K562 (cell line): Measurements from ENCODE around the gene FN1. TPM values are rescaled to one million over a fixed set of nuclear protein-coding genes. Genes with fewer than 3 reads are reported as not detected.

Experiments
- ATAC-seq: fragments of 200-7000 bp; cut with Tn5 transposase; 3 replicates; pipeline ENCODE4 v1.9.1; 2020; ENCODE audit warnings: moderate library complexity
- BruUV-seq: library from RNA; stranded (reverse); fragments of 400-500 nt; replicated peaks from 2 replicates; lab custom pipeline; 2021; lab: Mats Ljungman, UMichigan
- CTCF ChIA-PET: fragments of 300-600 bp; formaldehyde crosslinking; extraction: SDS; loops from one replicate; lab custom pipeline; 2021; ENCODE audit warnings: low intra/inter-chr PET ratio; lab: Yijun Ruan, JAX
- POLR2A ChIA-PET: fragments of 300-600, 350-650 bp; sonication (Branson Sonifier 250); formaldehyde crosslinking; extraction: SDS; loops from one replicate; lab custom pipeline; 2021; ENCODE audit warnings: antibody characterized with exemption, inconsistent platforms; lab: Yijun Ruan, JAX
- DNase-seq, 4 experiments: peaks; one replicate each; pipeline versions ENCODE4 v3.0.0 to v3.0.0-alpha.2; 2011 to 2018; ENCODE audit warnings: low spot score in 3 of 4, mixed read lengths in 3 of 4; ENCODE audit errors: extremely low read depth in 1 of 4
- FAIRE-seq: peaks from 2 replicates; lab custom pipeline; 2011; peaks lifted over from hg19 to GRCh38; lab: Jason Lieb, UNC
- H2AFZ ChIP-seq: 2 replicates; pipeline ENCODE4 v1.6.0; 2011; ENCODE audit warnings: low read depth, low read length, control low read depth, inconsistent platforms
- H3K27ac ChIP-seq: fragments of 200-600 bp; 3 replicates; pipeline ENCODE4 v1.8.0; 2011; ENCODE audit warnings: low read depth, mild to moderate bottlenecking, control low read depth, inconsistent platforms, low read length, moderate library complexity, mixed read lengths; ENCODE audit errors: extremely low read depth
- H3K27me3 ChIP-seq, 2 experiments: fragments of 300-600 bp in 1 of 2; 2 replicates in 1 of 2; 3 replicates in 1 of 2; pipeline versions ENCODE4 v1.6.0 to v1.8.0; 2011; ENCODE audit warnings: inconsistent platforms in 2 of 2, low read length in 2 of 2, mild to moderate bottlenecking in 1 of 2, mixed read lengths in 1 of 2, moderate library complexity in 1 of 2; ENCODE audit not compliant: control insufficient read depth in 2 of 2, insufficient read depth in 2 of 2
- H3K36me3 ChIP-seq: fragments of 300-600 bp; 3 replicates; pipeline ENCODE4 v1.8.0; 2011; ENCODE audit warnings: mild to moderate bottlenecking, low read length, inconsistent platforms; ENCODE audit not compliant: control insufficient read depth, insufficient read depth
- H3K4me1 ChIP-seq, 2 experiments: fragments of 200-600 bp in 1 of 2; replicated peaks in 1 of 2; 2 replicates in 1 of 2; 3 replicates in 1 of 2; pipeline versions ENCODE4 v1.5.1 to v1.8.0; 2011; ENCODE audit warnings: inconsistent platforms in 2 of 2, low read length in 2 of 2, mild to moderate bottlenecking in 1 of 2, mixed read lengths in 1 of 2, moderate library complexity in 1 of 2; ENCODE audit not compliant: control insufficient read depth in 2 of 2, insufficient read depth in 2 of 2
- H3K4me2 ChIP-seq: 2 replicates; pipeline ENCODE4 v1.6.1; 2011; ENCODE audit warnings: low read length, control low read depth, inconsistent platforms, mixed read lengths; ENCODE audit not compliant: insufficient read depth
- H3K4me3 ChIP-seq: fragments of 200-600 bp; sonication (generic), shearing (Covaris generic); 2 replicates; pipeline ENCODE4 v1.5.1; 2016; ENCODE audit warnings: control low read depth, inconsistent platforms
- H3K79me2 ChIP-seq: fragments of 200-600 bp; 3 replicates; pipeline ENCODE4 v1.8.0; 2011; ENCODE audit warnings: low read length, inconsistent platforms; ENCODE audit not compliant: control insufficient read depth, insufficient read depth
- H3K9ac ChIP-seq, 2 experiments: 2 replicates each; pipeline versions ENCODE4 v1.6.0 to v1.6.1; 2011; ENCODE audit warnings: low read depth in 2 of 2, low read length in 2 of 2, control low read depth in 1 of 2, inconsistent platforms in 1 of 2, mild to moderate bottlenecking in 1 of 2, mixed read lengths in 1 of 2; ENCODE audit not compliant: insufficient read depth in 1 of 2
- H3K9me1 ChIP-seq: one replicate; pipeline ENCODE4 v1.6.0; 2011; ENCODE audit warnings: inconsistent platforms, mild to moderate bottlenecking, low read length, moderate library complexity; ENCODE audit not compliant: control insufficient read depth, insufficient read depth
- H3K9me3 ChIP-seq: replicated peaks from 2 replicates; pipeline ENCODE4 v1.5.1; 2011; ENCODE audit warnings: low read depth, low read length, inconsistent platforms; ENCODE audit not compliant: control insufficient read depth, insufficient read depth
- H4K20me1 ChIP-seq: replicated peaks from 2 replicates; pipeline ENCODE4 v1.6.1; 2011; ENCODE audit warnings: low read length, inconsistent platforms, mixed read lengths; ENCODE audit not compliant: control insufficient read depth, insufficient read depth
- RBBP5 ChIP-seq: fragments of 200-600 bp; sonication (generic); IDR thresholded peaks from 2 replicates; pipeline ENCODE4 v1.6.1; 2012; ENCODE audit warnings: borderline replicate concordance, mild to moderate bottlenecking, low read length, control low read depth, inconsistent platforms; ENCODE audit not compliant: insufficient read depth, poor library complexity, severe bottlenecking
- RNF2 ChIP-seq: sonication (generic); IDR thresholded peaks from 2 replicates; pipeline ENCODE4 v1.6.1; 2016
- WGBS: fragments of 100-300 bp; shearing (Covaris generic); methylation state at CpG from one replicate; pipeline ENCODE4 v1.1.6; 2016; ENCODE audit warnings: low coverage, mixed read lengths; ENCODE audit not compliant: insufficient coverage; ENCODE audit errors: missing lambda C conversion rate; 5-methylcytosine and 5-hydroxymethylcytosine counted together
- in situ Hi-C: fragments of 300-500 bp; cut with MboI; formaldehyde crosslinking; loops from 4 replicates; pipeline ENCODE4 v1.15.0; 2018; ENCODE audit warnings: inconsistent platforms, mixed read lengths
- intact Hi-C: fragments of 100-400 bp; cut with micrococcal nuclease; formaldehyde crosslinking; loops from 2 replicates; pipeline ENCODE4 v1.14.2; 2022
- polyA plus RNA-seq, 8 experiments: library from polyadenylated mRNA; depleted of rRNA in 4 of 8; stranded (reverse) in 5 of 8; unstranded in 3 of 8; fragments of >200 nt; fragmentation: Nextera tagmentation in 2 of 8; fragmentation: Illumina TruSeq in 1 of 8; extraction: Ambion mirVana in 2 of 8; extraction: Trizol in 1 of 8; gene quantifications; 2 replicates each; pipeline versions ENCODE4 v1.2.1 to v1.2.3, GENCODE V29; 2011 to 2014; ENCODE audit warnings: inconsistent platforms in 1 of 8, missing spikeins in 1 of 8
- total RNA-seq, 7 experiments: library from RNA; depleted of rRNA in 6 of 7; stranded (reverse); fragments of >200 nt in 6 of 7; fragmentation: Illumina TruSeq in 2 of 7; extraction: Trizol in 2 of 7; gene quantifications; 2 replicates each; pipeline versions ENCODE4 v1.2.1 to v1.2.3, GENCODE V29; 2011 to 2021; ENCODE audit warnings: low replicate concordance in 1 of 7
- TF ChIP-seq, protein P1 (sequence below): fragments of 450-650 bp; IDR thresholded peaks from 2 replicates; pipeline ENCODE4 v1.6.1; 2016
- TF ChIP-seq, protein P2 (sequence below): fragments of 450-650 bp; IDR thresholded peaks from 2 replicates; pipeline ENCODE4 v1.6.1; 2016; ENCODE audit warnings: mild to moderate bottlenecking, moderate library complexity
- TF ChIP-seq, protein P3 (sequence below), 2 experiments: IDR thresholded peaks in 1 of 2; conservative IDR thresholded peaks in 1 of 2; 2 replicates each; pipeline ENCODE4 v1.6.1; 2016; ENCODE audit warnings: low read depth in 2 of 2, mild to moderate bottlenecking in 1 of 2, missing compliant biosample characterization in 1 of 2, missing genetic modification characterization in 1 of 2, moderate library complexity in 1 of 2

FN1 gene
- total and polyA plus RNA-seq, 9 of the 15 experiments (the other 6 are each of a cell fraction or from before 2014, with no cell fraction given): 7.4 to 19.1 (median 11.2) TPM

DNA sequence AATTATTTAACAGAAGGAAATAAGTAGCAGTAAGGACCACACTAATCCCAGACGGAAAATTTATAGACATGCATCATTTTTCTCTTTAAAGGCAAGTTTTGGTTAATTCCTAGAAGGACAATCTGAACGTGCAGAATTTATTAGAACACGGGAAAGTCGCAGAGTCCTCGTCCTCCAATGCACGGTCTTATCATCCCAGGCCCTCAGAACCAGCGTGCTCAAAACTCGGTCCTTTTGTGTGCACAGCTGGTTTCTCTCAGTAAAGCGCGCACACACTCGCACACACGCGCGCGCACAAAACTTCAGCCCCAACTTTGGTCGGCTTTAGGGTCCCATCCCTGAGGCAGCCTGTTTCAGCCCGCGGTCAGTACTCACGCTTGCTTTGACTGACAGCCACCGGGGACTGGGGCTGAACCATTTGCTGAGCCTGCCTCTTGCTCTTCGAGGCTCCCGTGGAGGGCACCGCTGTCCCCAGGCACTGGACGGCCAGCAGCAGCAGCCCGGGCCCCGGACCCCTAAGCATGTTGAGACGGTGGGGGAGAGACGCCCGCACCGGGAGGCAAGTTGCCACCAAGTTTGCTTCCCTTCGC lies 493 bp downstream of the FN1 start:
- no peak for FAIRE-seq
- Histone ChIP-seq H4K20me1 (no peaks in the 10 kb centered on the region), H3K79me2 (no peaks in the 10 kb centered on the region), H3K9me1 (no peaks in the 10 kb centered on the region), H3K9me3 (no peaks in the 10 kb centered on the region), H3K4me1 (peaks cover 0 to 6% of the 10 kb centered on the region in 2 experiments; a peak in 2 of 5 replicates), H3K9ac (peak overlapping the region in 1 of 2 experiments; percentile 80; a peak in 2 of 4 replicates), H3K4me2 (peak overlapping the region; percentile 78), H3K36me3 (no peaks in the 10 kb centered on the region), H3K27me3 (no peaks in the 10 kb centered on the region), H3K4me3 (peak overlapping the region; percentile 48), H2AFZ (peak overlapping the region; percentile 89), H3K27ac (no peak overlapping the region)
- ChIA-PET POLR2A (interaction anchor here (1.0 kb wide), 1 partner anchor 11 kb away, joined by 7 read pairs; no protein-coding TSS in a partner anchor), CTCF (no interaction called here)
- intact Hi-C loops: no loop called here
- ATAC-seq: peak; percentile 75
- no TSS peak for BruUV-seq
- in situ Hi-C loops: no loop called here
- DNase-seq: peak; percentile 12 to 38 (median 20)
- 1% methylated on average over 24 of the region's 31 CpGs for WGBS
- TF ChIP-seq, protein P1, sequence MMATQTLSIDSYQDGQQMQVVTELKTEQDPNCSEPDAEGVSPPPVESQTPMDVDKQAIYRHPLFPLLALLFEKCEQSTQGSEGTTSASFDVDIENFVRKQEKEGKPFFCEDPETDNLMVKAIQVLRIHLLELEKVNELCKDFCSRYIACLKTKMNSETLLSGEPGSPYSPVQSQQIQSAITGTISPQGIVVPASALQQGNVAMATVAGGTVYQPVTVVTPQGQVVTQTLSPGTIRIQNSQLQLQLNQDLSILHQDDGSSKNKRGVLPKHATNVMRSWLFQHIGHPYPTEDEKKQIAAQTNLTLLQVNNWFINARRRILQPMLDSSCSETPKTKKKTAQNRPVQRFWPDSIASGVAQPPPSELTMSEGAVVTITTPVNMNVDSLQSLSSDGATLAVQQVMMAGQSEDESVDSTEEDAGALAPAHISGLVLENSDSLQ: peak; percentile 95
- TF ChIP-seq, protein P2, sequence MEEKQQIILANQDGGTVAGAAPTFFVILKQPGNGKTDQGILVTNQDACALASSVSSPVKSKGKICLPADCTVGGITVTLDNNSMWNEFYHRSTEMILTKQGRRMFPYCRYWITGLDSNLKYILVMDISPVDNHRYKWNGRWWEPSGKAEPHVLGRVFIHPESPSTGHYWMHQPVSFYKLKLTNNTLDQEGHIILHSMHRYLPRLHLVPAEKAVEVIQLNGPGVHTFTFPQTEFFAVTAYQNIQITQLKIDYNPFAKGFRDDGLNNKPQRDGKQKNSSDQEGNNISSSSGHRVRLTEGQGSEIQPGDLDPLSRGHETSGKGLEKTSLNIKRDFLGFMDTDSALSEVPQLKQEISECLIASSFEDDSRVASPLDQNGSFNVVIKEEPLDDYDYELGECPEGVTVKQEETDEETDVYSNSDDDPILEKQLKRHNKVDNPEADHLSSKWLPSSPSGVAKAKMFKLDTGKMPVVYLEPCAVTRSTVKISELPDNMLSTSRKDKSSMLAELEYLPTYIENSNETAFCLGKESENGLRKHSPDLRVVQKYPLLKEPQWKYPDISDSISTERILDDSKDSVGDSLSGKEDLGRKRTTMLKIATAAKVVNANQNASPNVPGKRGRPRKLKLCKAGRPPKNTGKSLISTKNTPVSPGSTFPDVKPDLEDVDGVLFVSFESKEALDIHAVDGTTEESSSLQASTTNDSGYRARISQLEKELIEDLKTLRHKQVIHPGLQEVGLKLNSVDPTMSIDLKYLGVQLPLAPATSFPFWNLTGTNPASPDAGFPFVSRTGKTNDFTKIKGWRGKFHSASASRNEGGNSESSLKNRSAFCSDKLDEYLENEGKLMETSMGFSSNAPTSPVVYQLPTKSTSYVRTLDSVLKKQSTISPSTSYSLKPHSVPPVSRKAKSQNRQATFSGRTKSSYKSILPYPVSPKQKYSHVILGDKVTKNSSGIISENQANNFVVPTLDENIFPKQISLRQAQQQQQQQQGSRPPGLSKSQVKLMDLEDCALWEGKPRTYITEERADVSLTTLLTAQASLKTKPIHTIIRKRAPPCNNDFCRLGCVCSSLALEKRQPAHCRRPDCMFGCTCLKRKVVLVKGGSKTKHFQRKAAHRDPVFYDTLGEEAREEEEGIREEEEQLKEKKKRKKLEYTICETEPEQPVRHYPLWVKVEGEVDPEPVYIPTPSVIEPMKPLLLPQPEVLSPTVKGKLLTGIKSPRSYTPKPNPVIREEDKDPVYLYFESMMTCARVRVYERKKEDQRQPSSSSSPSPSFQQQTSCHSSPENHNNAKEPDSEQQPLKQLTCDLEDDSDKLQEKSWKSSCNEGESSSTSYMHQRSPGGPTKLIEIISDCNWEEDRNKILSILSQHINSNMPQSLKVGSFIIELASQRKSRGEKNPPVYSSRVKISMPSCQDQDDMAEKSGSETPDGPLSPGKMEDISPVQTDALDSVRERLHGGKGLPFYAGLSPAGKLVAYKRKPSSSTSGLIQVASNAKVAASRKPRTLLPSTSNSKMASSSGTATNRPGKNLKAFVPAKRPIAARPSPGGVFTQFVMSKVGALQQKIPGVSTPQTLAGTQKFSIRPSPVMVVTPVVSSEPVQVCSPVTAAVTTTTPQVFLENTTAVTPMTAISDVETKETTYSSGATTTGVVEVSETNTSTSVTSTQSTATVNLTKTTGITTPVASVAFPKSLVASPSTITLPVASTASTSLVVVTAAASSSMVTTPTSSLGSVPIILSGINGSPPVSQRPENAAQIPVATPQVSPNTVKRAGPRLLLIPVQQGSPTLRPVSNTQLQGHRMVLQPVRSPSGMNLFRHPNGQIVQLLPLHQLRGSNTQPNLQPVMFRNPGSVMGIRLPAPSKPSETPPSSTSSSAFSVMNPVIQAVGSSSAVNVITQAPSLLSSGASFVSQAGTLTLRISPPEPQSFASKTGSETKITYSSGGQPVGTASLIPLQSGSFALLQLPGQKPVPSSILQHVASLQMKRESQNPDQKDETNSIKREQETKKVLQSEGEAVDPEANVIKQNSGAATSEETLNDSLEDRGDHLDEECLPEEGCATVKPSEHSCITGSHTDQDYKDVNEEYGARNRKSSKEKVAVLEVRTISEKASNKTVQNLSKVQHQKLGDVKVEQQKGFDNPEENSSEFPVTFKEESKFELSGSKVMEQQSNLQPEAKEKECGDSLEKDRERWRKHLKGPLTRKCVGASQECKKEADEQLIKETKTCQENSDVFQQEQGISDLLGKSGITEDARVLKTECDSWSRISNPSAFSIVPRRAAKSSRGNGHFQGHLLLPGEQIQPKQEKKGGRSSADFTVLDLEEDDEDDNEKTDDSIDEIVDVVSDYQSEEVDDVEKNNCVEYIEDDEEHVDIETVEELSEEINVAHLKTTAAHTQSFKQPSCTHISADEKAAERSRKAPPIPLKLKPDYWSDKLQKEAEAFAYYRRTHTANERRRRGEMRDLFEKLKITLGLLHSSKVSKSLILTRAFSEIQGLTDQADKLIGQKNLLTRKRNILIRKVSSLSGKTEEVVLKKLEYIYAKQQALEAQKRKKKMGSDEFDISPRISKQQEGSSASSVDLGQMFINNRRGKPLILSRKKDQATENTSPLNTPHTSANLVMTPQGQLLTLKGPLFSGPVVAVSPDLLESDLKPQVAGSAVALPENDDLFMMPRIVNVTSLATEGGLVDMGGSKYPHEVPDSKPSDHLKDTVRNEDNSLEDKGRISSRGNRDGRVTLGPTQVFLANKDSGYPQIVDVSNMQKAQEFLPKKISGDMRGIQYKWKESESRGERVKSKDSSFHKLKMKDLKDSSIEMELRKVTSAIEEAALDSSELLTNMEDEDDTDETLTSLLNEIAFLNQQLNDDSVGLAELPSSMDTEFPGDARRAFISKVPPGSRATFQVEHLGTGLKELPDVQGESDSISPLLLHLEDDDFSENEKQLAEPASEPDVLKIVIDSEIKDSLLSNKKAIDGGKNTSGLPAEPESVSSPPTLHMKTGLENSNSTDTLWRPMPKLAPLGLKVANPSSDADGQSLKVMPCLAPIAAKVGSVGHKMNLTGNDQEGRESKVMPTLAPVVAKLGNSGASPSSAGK: peak; percentile 66
- TF ChIP-seq, protein P3, sequence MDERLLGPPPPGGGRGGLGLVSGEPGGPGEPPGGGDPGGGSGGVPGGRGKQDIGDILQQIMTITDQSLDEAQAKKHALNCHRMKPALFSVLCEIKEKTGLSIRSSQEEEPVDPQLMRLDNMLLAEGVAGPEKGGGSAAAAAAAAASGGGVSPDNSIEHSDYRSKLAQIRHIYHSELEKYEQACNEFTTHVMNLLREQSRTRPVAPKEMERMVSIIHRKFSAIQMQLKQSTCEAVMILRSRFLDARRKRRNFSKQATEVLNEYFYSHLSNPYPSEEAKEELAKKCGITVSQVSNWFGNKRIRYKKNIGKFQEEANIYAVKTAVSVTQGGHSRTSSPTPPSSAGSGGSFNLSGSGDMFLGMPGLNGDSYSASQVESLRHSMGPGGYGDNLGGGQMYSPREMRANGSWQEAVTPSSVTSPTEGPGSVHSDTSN (CRISPR knock-in tag; IDR thresholded peaks at IDR 0.05; ENCODE audit: low read depth): no peak
- TF ChIP-seq, protein P3 (tag; conservative IDR thresholded peaks at IDR 0.05; ENCODE audit: low read depth): peak; percentile 49
- TF ChIP-seq RBBP5 (peak; percentile 58), RNF2 (no peak)
